Mucosa of rectum (tissue), 2 donors: Measurements from ENCODE around the gene RPL11.
A peak's percentile ranks its signal among the peaks of the same experiment; 100 is the strongest.
"Not testable (repeated sequence)": the region's sequence is repeated elsewhere in the genome, so short reads cannot be mapped to it uniquely, and the experiment has no call there.

Experiments
- H3K27ac ChIP-seq, 2 donors: one replicate each; pipeline ENCODE4 v1.7.0; 2013; ENCODE audit warnings: inconsistent platforms in 2 of 2, low read depth in 2 of 2, low read length in 2 of 2
- H3K27me3 ChIP-seq, 2 donors: one replicate each; pipeline ENCODE4 v1.7.0; 2013; ENCODE audit warnings: low read length in 2 of 2; ENCODE audit not compliant: control insufficient read depth in 2 of 2, insufficient read depth in 2 of 2
- H3K36me3 ChIP-seq, 2 donors: one replicate each; pipeline ENCODE4 v1.7.0; 2013; ENCODE audit warnings: low read length in 2 of 2; ENCODE audit not compliant: control insufficient read depth in 2 of 2, insufficient read depth in 2 of 2
- H3K4me1 ChIP-seq, 2 donors: one replicate each; pipeline ENCODE4 v1.7.0; 2013; ENCODE audit warnings: low read length in 2 of 2, mild to moderate bottlenecking in 1 of 2; ENCODE audit not compliant: control insufficient read depth in 2 of 2, insufficient read depth in 2 of 2
- H3K4me3 ChIP-seq, 2 donors: one replicate each; pipeline ENCODE4 v1.7.0; 2013; ENCODE audit warnings: low read length in 2 of 2
- H3K9ac ChIP-seq, 2 donors: one replicate each; pipeline ENCODE4 v1.7.0; 2013; ENCODE audit warnings: low read length in 2 of 2, low read depth in 1 of 2, mild to moderate bottlenecking in 1 of 2
- H3K9me3 ChIP-seq, 2 donors: one replicate each; pipeline ENCODE4 v1.7.0; 2013; ENCODE audit warnings: low read length in 2 of 2; ENCODE audit not compliant: control insufficient read depth in 2 of 2
- donor health status: healthy.
- donor health status: Normal muscosa, but diverticular disease.

The RPL11 gene

DNA sequence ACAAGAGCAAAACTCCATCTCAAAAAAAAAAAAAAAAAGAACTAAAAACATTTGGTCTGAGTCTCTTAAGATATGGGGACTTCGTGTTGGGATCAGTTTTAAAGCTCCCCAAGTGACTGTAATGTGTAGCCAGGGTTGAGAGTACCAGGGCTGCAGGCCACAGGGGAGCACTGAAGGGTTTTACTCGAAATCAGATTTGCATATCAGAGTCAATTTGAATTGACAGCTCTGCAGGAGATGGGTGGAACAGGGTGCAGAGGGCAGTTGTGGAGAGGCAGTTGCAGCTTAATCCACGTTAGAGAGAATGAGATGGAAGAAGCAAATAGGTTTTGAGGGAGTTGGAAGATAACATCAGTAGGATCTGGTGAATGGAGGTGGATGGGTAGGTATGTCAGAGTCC, 31.0 kb downstream of the RPL11 start:
- Histone ChIP-seq H3K4me3 (no peak overlapping the region), H3K27ac (no peak overlapping the region), H3K36me3 (no peaks in the 10 kb centered on the region), H3K9ac (no peak overlapping the region), H3K9me3 (no peaks in the 10 kb centered on the region), H3K27me3 (no peaks in the 10 kb centered on the region), H3K4me1 (peaks cover 2 to 5% of the 10 kb centered on the region in 2 donors)

DNA sequence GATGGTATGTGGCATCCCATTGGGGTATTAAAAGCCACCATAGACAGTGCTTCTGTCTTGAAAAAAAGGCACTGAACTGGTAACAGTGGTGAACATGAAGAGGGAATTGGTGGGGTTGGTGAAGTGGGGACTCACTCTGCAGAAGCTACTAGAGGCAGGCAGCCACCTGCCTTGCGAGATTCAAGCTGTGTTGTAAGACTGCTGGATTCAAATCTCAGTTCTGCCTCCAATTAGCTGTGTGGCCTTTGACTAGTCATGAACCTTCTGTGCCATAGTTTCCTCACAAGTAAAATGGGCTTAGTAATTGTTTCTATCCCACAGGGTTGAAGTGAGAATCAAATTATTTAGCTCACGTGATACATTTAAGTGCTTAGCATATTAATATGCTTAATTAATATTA, 35.1 kb downstream of the RPL11 start:
- Histone ChIP-seq H3K4me3 (no peak overlapping the region), H3K27me3 (no peaks in the 10 kb centered on the region), H3K27ac (no peak overlapping the region), H3K36me3 (no peaks in the 10 kb centered on the region), H3K9me3 (no peaks in the 10 kb centered on the region), H3K4me1 (peaks cover 5 to 11% of the 10 kb centered on the region in 2 donors), H3K9ac (no peak overlapping the region)

DNA sequence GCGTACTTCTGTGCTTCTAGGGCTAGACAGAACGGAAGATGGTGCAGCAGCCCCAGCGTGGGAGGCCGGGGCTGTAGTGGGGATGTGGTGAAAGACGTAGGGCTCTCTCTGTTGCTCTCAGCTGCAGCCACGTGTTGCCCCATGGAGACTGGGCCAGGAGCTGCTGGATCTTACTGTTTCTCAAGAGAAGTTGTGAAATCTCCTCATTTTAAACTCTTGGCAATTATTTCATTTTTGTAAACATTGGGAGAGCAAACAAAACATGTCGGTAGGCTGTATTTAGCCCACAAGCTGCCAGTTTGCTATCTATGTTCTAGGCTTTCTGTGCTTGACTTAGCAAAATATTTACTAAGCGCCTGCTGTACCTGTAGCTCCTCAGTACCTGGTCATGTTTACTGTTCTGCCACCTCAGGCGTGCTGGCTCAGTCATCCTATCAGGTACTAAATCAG, 35.8 kb downstream of the RPL11 start:
- H3K27me3 ChIP-seq: no peaks in the 10 kb centered on the region
- peaks cover 5 to 11% of the 10 kb centered on the region in 2 donors for H3K4me1 ChIP-seq
- no peak overlapping the region for H3K4me3 ChIP-seq
- H3K36me3 ChIP-seq: no peaks in the 10 kb centered on the region
- H3K9ac ChIP-seq: no peak overlapping the region
- no peaks in the 10 kb centered on the region for H3K9me3 ChIP-seq
- peak overlapping the region; percentile 35 to 38 for H3K27ac ChIP-seq

DNA sequence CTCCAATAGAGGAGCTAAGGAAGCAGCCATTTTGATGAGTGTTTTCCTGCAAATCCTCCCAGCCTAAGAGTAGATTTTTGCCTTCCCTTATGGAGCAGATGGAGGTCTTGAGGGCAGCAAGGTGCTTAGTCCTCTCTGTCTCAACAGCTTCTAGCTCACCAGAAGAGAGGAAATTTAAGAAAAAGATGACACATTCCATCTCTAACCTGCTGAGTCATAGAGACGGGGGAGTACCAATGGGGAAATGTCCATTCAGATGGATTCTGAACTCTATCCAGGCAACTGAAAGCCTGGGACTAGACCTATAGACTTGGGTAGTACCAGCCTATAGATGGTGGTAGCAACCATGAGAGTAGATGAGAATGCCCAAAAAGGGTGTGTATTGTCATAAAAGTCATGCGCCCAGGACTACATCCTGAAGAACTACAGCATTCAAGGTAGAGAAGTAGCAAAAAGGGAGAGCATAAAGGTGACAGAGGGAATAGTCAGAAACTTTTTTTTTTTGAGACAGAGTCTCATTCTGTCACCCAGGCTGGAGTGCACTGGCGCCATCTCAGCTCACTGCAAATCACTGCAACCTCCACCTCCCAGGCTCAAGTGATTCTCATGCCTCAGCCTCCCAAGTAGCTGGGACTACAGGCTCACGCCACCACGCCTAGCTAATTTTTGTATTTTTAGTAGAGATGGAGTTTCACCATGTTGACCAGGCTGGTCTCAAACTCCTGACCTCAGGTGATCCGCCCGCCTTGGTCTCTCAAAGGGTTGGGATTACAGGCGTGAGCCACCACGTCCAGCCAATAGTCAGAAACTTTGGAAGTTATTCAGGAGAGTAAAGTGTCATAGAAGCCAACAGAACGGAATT, 41.0 kb downstream of the RPL11 start:
- Histone ChIP-seq H3K27me3 (no peaks in the 10 kb centered on the region), H3K27ac (peak overlapping the region in 1 of 2 donors; percentile 54), H3K9ac (no peak overlapping the region), H3K4me3 (no peak overlapping the region), H3K36me3 (no peaks in the 10 kb centered on the region), H3K9me3 (no peaks in the 10 kb centered on the region), H3K4me1 (peaks cover 3 to 11% of the 10 kb centered on the region in 2 donors)

DNA sequence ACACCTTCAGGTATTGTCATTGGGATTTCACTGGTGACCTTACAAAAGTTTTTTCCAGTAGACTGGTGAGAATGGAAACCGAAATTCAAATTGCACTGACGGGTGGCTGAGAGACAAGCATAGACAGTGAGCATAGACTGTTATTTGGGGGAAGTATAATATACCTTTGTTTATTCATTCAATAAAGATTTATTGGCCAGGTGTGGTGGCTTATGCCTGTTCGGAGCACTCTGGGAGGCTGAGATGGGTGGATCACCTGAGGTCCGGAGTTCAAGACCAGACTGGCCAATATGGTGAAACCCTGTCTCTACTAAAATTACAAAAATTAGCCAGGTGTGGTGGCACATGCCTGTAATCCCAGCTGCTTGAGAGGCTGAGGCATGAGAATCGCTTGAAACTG, 41.7 kb downstream of the RPL11 start:
- not testable (repeated sequence) for H3K9ac ChIP-seq, H3K4me3 ChIP-seq, H3K9me3 ChIP-seq, H3K27me3 ChIP-seq, H3K4me1 ChIP-seq, H3K36me3 ChIP-seq
- H3K27ac ChIP-seq: peak overlapping the region in 1 of 2 donors; percentile 54

DNA sequence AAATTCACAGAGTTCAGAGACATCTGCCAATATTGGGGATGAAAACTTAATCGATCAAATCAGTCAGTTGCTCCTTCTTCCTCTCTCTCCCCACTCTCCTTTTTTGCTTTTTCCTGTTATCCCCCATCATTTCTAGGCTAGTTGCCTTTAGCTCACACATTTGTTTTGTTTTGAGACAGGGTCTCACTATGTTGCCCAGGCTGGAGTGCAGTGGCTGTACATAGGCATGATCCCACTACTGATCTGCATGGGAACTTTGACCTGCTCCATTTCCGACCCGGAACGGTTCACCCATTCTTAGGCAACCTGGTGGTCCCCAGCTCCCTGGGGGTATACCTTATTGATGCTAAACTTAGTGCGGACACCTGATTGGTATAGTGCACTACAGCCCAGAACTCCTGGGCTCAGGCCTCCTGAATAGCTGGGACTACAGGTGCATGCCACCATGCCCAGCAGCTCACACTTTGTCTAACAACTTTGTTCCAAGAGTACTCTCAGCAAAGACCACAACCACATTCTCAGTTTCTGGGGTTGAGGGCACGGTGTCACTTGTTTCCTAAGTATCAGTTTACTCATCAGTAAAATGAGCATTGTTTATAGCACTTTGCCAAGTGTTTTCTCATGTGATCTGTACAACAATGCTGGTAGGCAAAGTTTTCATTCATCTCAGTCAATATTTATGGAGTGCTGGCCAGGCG, 45.0 kb downstream of the RPL11 start:
- peaks cover 0 to 5% of the 10 kb centered on the region in 2 donors for H3K4me1 ChIP-seq
- H3K9me3 ChIP-seq: no peaks in the 10 kb centered on the region
- no peaks in the 10 kb centered on the region for H3K27me3 ChIP-seq
- no peak overlapping the region for H3K9ac ChIP-seq
- no peaks in the 10 kb centered on the region for H3K36me3 ChIP-seq
- H3K4me3 ChIP-seq: no peak overlapping the region
- no peak overlapping the region for H3K27ac ChIP-seq

DNA sequence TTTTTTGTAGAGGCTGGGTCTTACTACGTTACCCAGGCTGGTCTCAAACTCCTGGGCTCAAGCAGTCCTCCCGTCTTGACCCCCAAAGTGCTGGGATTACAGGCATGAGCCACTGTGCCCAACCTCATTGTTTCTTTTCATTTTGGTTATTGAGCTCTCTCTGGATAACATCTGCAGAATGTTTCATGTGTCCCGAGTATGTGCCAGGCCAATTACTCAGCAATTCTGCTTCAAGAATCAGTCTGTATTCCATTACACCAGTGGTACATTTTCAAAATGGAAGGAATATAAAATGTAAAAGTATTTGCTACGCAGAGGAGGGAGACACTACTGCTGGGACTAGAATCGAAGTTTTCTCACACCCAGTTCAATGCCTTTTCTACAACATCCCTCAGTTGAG, 50.0 kb downstream of the RPL11 start:
- H3K9me3 ChIP-seq: no peaks in the 10 kb centered on the region
- H3K9ac ChIP-seq: no peak overlapping the region
- no peaks in the 10 kb centered on the region for H3K36me3 ChIP-seq
- H3K27ac ChIP-seq: no peak overlapping the region
- H3K4me3 ChIP-seq: no peak overlapping the region
- peaks cover 15% of the 10 kb centered on the region in 2 donors for H3K4me1 ChIP-seq
- no peaks in the 10 kb centered on the region for H3K27me3 ChIP-seq

DNA sequence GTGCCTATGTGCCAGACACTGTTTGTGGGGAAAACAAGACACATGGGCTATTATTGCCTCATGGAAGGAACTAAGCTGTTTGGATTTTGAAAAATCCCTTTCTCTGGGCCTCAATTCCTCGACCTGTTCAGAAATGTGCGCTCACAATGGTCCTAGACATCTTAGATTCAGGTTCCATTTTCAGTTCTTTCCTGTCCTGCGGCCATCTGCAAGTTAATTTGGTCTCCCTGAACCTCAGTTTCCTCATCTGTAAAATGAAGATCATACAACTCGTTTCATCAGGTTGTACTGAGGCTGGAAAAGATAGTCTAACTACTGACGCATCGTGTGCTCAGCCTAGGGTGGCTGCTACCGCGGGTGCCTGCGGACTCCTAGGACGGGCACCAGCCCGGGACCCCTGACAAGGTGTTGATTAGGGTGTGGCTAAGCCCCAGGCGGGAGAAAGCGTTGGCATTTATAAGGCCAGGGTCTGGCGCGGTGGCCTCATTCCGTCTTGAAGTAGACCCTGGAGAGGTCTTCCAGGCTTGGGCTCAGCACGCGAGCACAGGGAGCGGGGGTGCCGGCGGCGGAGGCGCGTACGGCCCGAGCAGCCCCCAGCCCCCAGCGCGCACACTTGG, 51.2 kb downstream of the RPL11 start:
- Histone ChIP-seq H3K36me3 (peaks cover 0 to under 1% of the 10 kb centered on the region in 2 donors), H3K27ac (peak overlapping the region; percentile 88 to 90), H3K9ac (peak overlapping the region; percentile 88 to 94), H3K4me1 (peaks cover 15% of the 10 kb centered on the region in 2 donors), H3K27me3 (no peaks in the 10 kb centered on the region), H3K4me3 (peak overlapping the region; percentile 84 to 90), H3K9me3 (no peaks in the 10 kb centered on the region)

DNA sequence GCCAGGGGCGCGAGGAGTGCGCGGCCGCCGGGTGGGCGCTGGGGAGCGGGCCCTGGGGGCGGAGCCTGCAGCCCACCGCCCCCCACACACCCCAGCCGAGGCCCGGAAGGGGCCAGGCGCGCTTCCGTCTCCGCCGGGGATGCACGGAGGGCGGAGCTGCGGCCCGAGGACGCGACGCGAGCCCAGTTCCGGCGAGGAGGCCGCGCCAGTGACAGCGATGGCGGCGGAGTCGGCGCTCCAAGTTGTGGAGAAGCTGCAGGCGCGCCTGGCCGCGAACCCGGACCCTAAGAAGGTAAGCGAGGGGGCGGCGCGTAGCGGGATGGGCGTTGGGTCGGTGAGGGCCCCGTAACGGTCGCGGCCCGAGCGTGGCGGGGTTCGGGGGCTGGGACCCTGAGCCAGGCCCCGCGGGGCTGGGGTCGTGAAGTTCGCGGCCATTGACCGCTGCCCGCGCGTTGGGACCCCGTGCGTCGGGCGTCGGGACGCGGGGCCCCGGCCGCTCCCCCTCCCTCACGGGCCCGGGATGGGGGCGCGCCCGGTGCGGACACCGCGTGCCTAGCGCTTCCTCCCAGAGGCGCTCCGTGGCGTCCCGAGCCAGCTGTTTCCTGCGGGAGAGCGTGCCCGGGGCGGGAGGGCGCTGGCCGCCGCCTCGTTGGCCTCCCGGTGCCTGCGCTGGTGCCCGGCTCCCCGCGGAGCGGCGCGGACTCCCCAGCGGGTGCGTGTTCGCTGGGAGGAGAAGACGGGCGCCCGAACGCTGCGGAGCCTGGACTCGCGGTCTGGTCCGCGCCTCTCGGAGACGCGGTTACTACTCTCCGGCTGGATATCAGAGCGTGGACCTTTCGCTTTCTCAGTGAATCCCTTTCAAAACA, 51.9 kb downstream of the RPL11 start, which contains the start of gene ELOA:
Gene ELOA (plus strand): TSS at position 185 of the 866 bp plus-strand sequence. CDS start 33 bp downstream, at position 218.
- H3K9me3 ChIP-seq: no peaks in the 10 kb centered on the region
- peak within 1 kb of the TSS; percentile 88 to 94 for H3K9ac ChIP-seq
- peaks cover 15% of the 10 kb centered on the region in 2 donors for H3K4me1 ChIP-seq
- H3K27ac ChIP-seq: peak within 1 kb of the TSS; percentile 88 to 90
- H3K4me3 ChIP-seq: peak within 1 kb of the TSS; percentile 84 to 90
- peaks cover 0 to 4% of the 10 kb centered on the region in 2 donors for H3K36me3 ChIP-seq
- H3K27me3 ChIP-seq: no peaks in the 10 kb centered on the region
